Nephron (organoid): ENCODE data around the gene ZMYND10.
A peak's percentile ranks its signal among the peaks of the same experiment; 100 is the strongest.

Experiments used
- H3K27ac Mint-ChIP-seq, 3 experiments: 2 replicates each; pipeline ENCODE4 v1.8.0; 2020; ENCODE audit warnings: mixed read lengths in 3 of 3, mild to moderate bottlenecking in 2 of 3, moderate library complexity in 1 of 3
- H3K27me3 Mint-ChIP-seq: 2 replicates; pipeline ENCODE4 v1.8.0; 2021; ENCODE audit warnings: low read depth, mild to moderate bottlenecking, moderate library complexity, mixed read lengths
- H3K36me3 Mint-ChIP-seq: 2 replicates; pipeline ENCODE4 v1.8.0; 2020; ENCODE audit warnings: low read depth, mixed read lengths
- H3K4me1 Mint-ChIP-seq: 2 replicates; pipeline ENCODE4 v1.8.0; 2020; ENCODE audit warnings: mixed read lengths
- H3K4me3 Mint-ChIP-seq, 3 experiments: 2 replicates each; pipeline ENCODE4 v1.8.0; 2020; ENCODE audit warnings: mild to moderate bottlenecking in 3 of 3, mixed read lengths in 3 of 3, moderate library complexity in 2 of 3
- H3K9me3 Mint-ChIP-seq: 2 replicates; pipeline ENCODE4 v1.8.0; 2020; ENCODE audit warnings: mixed read lengths
- TF ChIP-seq, protein P1 (sequence below), 3 experiments: fragments of 200-600 bp; sonication (generic); IDR thresholded peaks; one replicate each; pipeline ENCODE4 v1.5.0; 2021; ENCODE audit warnings: antibody characterized with exemption in 3 of 3; ENCODE audit not compliant: unreplicated experiment in 3 of 3

ZMYND10 gene

DNA sequence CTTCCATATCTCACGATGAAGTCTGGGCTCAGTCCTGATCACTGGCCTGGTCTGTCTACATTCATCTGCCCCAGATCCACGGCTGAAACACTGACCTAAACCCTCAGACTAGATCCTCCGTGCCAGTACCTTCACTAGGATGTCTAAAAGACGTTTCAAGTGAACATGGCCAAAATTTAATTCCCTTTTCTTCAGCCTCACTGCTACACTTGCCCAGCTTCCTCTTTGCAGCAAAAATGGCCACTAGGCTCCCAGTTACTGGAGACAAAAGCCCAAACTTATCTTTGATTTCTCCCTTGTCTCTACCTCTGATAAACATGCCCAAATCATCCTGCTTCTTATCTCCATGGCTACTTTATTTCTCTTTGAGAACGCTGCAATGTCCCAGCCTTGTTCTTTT is 6.6 kb downstream of the ZMYND10 start:
- Mint-ChIP-seq H3K4me1 (peaks cover 41% of the 10 kb centered on the region), H3K4me3 (peak overlapping the region; percentile 89 to 95 (median 94)), H3K9me3 (no peaks in the 10 kb centered on the region)

DNA sequence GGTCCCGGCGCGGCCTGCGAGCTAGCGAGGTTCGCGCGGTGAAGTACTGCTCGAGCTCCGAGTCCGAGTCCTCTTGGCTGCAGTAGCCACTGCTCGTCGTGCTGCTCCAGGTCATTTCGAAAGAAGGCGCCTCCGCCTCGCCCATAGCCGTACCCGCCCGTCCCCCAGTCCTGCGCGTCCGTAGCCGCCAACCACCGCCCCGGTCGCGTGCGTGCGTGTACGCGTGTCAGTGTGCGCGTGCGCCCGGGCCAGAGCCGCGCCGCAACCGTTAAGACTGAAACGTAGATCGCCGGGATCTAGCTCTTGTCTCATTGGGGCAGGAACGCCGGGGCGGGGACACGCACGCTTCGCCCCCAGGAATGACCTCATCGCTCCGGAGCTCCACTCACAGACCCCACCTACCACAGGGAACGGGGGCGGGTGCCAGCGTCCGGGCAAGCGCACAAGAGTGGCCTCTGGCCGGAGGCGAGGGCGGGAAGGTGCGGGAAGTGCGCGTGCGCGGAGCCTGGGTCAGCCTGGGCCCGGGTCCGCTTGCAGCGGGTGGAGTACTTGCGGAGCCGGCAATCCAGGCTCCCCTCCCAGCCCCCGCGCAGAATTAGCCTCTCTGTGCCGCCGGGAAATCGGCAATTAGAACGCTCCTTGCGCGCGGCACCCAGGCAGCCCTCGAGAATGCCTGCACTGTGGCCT is 8.2 kb downstream of the ZMYND10 start:
- peaks cover 44% of the 10 kb centered on the region for H3K4me1 Mint-ChIP-seq
- TF ChIP-seq, protein P1, sequence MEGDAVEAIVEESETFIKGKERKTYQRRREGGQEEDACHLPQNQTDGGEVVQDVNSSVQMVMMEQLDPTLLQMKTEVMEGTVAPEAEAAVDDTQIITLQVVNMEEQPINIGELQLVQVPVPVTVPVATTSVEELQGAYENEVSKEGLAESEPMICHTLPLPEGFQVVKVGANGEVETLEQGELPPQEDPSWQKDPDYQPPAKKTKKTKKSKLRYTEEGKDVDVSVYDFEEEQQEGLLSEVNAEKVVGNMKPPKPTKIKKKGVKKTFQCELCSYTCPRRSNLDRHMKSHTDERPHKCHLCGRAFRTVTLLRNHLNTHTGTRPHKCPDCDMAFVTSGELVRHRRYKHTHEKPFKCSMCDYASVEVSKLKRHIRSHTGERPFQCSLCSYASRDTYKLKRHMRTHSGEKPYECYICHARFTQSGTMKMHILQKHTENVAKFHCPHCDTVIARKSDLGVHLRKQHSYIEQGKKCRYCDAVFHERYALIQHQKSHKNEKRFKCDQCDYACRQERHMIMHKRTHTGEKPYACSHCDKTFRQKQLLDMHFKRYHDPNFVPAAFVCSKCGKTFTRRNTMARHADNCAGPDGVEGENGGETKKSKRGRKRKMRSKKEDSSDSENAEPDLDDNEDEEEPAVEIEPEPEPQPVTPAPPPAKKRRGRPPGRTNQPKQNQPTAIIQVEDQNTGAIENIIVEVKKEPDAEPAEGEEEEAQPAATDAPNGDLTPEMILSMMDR (IDR thresholded peaks at IDR 0.05; ENCODE audit: unreplicated experiment in 3 of 3), result no peak
- no peaks in the 10 kb centered on the region for H3K36me3 Mint-ChIP-seq
- H3K27me3 Mint-ChIP-seq, result peaks cover 35% of the 10 kb centered on the region
- H3K4me3 Mint-ChIP-seq, result peak overlapping the region; percentile 89 to 95 (median 94)
- no peaks in the 10 kb centered on the region for H3K9me3 Mint-ChIP-seq
- H3K27ac Mint-ChIP-seq, result peak overlapping the region; percentile 86 to 97 (median 96)

More for the DNA sequence above, 6.6 kb downstream of the ZMYND10 start:
- Mint-ChIP-seq H3K27ac (peak overlapping the region; percentile 86 to 97 (median 96)), H3K36me3 (no peaks in the 10 kb centered on the region), H3K27me3 (peaks cover 47% of the 10 kb centered on the region)
- TF ChIP-seq, protein P1 (IDR thresholded peaks at IDR 0.05; ENCODE audit: unreplicated experiment in 3 of 3), result no peak

DNA sequence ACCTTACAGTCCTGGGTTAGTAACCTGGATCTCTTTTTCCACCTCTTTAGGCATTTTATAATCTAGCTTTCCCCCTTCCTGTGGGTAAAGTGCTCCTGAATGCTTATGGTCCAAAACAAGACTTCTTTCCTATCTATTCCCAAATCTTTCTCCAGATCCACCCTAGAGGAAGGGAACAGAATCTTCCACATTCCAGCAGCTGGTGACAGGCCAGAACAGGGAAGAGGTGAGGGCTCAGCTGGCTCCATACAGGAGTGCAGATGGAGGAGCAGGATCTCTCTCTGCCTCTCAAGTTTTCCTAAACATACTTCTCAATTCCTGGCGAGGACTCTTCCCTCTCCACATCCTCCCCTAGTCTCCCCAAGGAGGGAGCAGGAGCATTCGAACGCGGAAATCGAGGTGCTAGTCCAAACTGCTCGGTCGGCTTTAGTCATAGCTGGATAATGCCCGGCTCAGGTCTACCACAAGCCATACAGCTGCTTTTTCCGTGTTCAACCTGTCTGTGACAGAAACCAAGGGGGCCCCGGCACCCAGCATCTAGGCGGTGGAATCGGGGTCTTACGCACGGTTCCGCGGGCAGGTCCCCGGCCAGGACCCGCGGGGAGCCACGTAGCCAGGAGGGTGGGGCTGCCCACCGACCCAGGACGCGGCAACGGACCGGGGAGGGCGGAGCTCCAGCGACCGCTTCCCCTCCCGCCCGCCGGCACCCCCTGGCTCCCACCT is 8.9 kb downstream of the ZMYND10 start:
- Mint-ChIP-seq H3K9me3 (no peaks in the 10 kb centered on the region), H3K27me3 (peaks cover 28% of the 10 kb centered on the region), H3K27ac (peak overlapping the region; percentile 86 to 96 (median 90)), H3K4me1 (peaks cover 44% of the 10 kb centered on the region), H3K36me3 (no peaks in the 10 kb centered on the region), H3K4me3 (peak overlapping the region; percentile 89 to 95 (median 94))
- TF ChIP-seq, protein P1 (IDR thresholded peaks at IDR 0.05; ENCODE audit: unreplicated experiment in 3 of 3), result no peak

DNA sequence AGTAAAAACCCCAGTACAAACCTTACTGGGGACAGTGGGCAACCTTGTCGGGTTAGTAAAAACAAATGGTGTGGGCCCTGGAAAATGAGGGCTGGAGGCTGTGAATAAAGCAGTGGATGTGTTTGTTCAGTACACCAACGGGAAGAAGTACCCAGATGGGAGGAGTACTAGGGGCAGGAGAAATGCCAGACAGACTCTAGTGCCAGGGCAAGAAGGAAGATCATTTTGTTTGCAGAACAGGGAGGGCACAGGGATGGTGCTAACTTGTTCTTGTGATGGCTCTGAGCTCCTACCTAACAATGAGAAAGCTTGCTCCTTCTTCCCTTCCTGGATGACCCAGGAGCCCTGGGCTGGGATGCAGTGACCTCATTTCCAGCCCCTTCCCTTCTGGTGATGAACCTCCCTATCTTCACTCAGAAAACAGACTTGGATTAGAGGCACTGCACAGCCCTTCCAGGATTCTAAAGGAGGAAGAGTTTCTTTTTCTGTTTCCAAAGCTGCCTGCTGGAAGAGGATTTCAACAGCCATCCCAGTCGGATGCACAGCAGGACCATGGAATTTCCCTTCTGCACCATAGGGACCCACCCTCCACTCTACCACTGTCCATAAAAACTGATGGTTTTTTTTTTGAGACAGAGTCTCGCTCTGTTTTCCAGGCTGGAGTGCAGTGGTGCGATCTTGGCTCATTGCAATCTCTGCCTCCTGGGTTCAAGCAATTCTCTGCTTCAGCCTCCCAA is 11.0 kb downstream of the ZMYND10 start:
- Mint-ChIP-seq H3K9me3 (no peaks in the 10 kb centered on the region), H3K27me3 (peaks cover 8% of the 10 kb centered on the region), H3K4me3 (peak overlapping the region; percentile 67 to 80 (median 74)), H3K4me1 (peaks cover 38% of the 10 kb centered on the region), H3K36me3 (peaks cover 10% of the 10 kb centered on the region), H3K27ac (peak overlapping the region in 1 of 3 experiments; percentile 39)
- TF ChIP-seq, protein P1 (IDR thresholded peaks at IDR 0.05; ENCODE audit: unreplicated experiment in 3 of 3), result no peak

DNA sequence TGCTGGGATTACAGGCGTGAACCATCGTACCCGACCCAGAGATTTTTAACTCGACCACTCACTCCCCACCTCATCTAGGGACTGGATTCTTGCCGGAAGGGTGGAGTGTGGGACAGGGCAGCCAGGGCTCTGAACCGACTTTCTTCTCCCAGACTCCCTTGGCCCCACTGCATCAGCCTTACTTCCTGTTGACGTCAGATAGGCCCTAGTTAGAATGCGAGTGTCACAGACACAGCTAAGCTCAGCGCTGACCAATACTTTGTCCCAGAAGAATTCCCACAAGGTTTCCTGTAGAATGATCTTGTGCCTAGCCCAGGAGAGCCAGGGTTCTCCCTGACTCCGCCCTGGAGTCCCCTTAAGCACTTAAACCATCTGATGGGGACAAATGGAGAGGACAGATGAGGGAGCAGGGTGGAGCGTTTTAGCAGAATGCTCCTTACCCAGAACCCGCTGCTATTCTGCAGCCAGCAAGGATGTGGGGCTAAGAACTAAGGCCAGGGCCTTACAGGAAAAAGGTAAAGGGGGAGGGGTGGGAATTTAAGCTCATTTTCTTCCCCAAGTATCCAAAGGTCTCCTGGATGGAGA is 11.7 kb downstream of the ZMYND10 start:
- TF ChIP-seq, protein P1 (IDR thresholded peaks at IDR 0.05; ENCODE audit: unreplicated experiment in 3 of 3), result no peak
- no peaks in the 10 kb centered on the region for H3K9me3 Mint-ChIP-seq
- peak overlapping the region; percentile 67 to 80 (median 74) for H3K4me3 Mint-ChIP-seq
- peak overlapping the region in 2 of 3 experiments; percentile 19 to 39 for H3K27ac Mint-ChIP-seq
- peaks cover 33% of the 10 kb centered on the region for H3K4me1 Mint-ChIP-seq
- H3K27me3 Mint-ChIP-seq, result peaks cover 4% of the 10 kb centered on the region
- peaks cover 10% of the 10 kb centered on the region for H3K36me3 Mint-ChIP-seq
